ENCODE results near the gene ASPDH.
"Not testable (repeated sequence)": the region's sequence is repeated elsewhere in the genome, so short reads cannot be mapped to it uniquely, and the experiment has no call there.

The ASPDH gene

GRCh38 chr19:50547385-50548190, 33.9 kb upstream of the ASPDH start:
- DNase-seq = no peak

GRCh38 chr19:50546527-50547221, 33.0 kb upstream of the ASPDH start:
- DNase-seq = no peak

GRCh38 chr19:50542943-50543342, 29.2 kb upstream of the ASPDH start:
- DNase-seq = no peak

GRCh38 chr19:50537769-50538230, 24.1 kb upstream of the ASPDH start:
- DNase-seq = peak; percentile 64

- no peak for DNase-seq
These were observed 23.6 kb upstream of the ASPDH start for GRCh38 chr19:50537306-50537685.

- DNase-seq = no peak
These were observed 23.1 kb upstream of the ASPDH start for GRCh38 chr19:50536662-50537305.

- DNase-seq = no peak
These were observed 22.0 kb upstream of the ASPDH start for GRCh38 chr19:50535672-50536187.

GRCh38 chr19:50534478-50534877, 20.8 kb upstream of the ASPDH start:
- no peak for DNase-seq

GRCh38 chr19:50532952-50533351, 19.2 kb upstream of the ASPDH start:
- DNase-seq = no peak

- no peak for DNase-seq
These were observed 17.5 kb upstream of the ASPDH start for GRCh38 chr19:50531171-50531612.

GRCh38 chr19:50528052-50528451, 14.3 kb upstream of the ASPDH start:
- not testable (repeated sequence) for DNase-seq

GRCh38 chr19:50522881-50523280, 9.2 kb upstream of the ASPDH start:
- no peak for DNase-seq

GRCh38 chr19:50520822-50521465, 7.2 kb upstream of the ASPDH start:
- DNase-seq = no peak

- DNase-seq = no peak
These were observed 5.4 kb upstream of the ASPDH start for GRCh38 chr19:50519006-50519575.

- DNase-seq = no peak
These were observed 4.6 kb upstream of the ASPDH start for GRCh38 chr19:50518091-50519005.

GRCh38 chr19:50517704-50518075, 4.0 kb upstream of the ASPDH start:
- no peak for DNase-seq

- DNase-seq = no peak
These were observed 3.4 kb upstream of the ASPDH start for GRCh38 chr19:50516964-50517703.

- no peak for DNase-seq
These were observed 2.7 kb upstream of the ASPDH start for GRCh38 chr19:50516456-50516855.

GRCh38 chr19:50515168-50515561, 1.5 kb upstream of the ASPDH start:
- DNase-seq = no peak

GRCh38 chr19:50514346-50515167, 844 bp upstream of the ASPDH start:
- DNase-seq = no peak
